GM12878 (cell line): ENCODE measurements around the gene BTBD8. TPM values are rescaled to one million over a fixed set of nuclear protein-coding genes. Genes with fewer than 3 reads are reported as not detected.

Experiments used
- ATAC-seq: fragments of 200-7000 bp; cut with Tn5 transposase; 3 replicates; pipeline ENCODE4 v1.9.1; 2020; ENCODE audit warnings: mild to moderate bottlenecking, moderate library complexity
- BruUV-seq: library from RNA; stranded (reverse); fragments of 400-500 nt; replicated peaks from 2 replicates; lab custom pipeline; 2021; lab: Mats Ljungman, UMichigan
- CTCF ChIA-PET: fragments of 300-600 bp; sonication (Branson Sonifier 250); formaldehyde crosslinking; extraction: SDS; loops from one replicate; lab custom pipeline; 2021; ENCODE audit warnings: inconsistent platforms; lab: Yijun Ruan, JAX
- POLR2A ChIA-PET: fragments of 350-600 bp; formaldehyde crosslinking; extraction: SDS; loops from one replicate; lab custom pipeline; 2021; ENCODE audit warnings: inconsistent platforms; lab: Charles Lee
- RAD21 ChIA-PET: fragments of 300-600 bp; sonication (Branson Sonifier 250); formaldehyde crosslinking; loops from one replicate; lab custom pipeline; 2023; ENCODE audit warnings: antibody characterized with exemption; ENCODE audit not compliant: unreplicated experiment; lab: Charles Lee
- SMC1A ChIA-PET: fragments of 300-600 bp; sonication (Branson Sonifier 250); formaldehyde crosslinking; loops from one replicate; lab custom pipeline; 2023; ENCODE audit not compliant: unreplicated experiment, uncharacterized antibody; lab: Charles Lee
- DNase-seq: peaks from one replicate; pipeline ENCODE4 v3.0.0-alpha.2; 2011; ENCODE audit warnings: low read depth, low spot score
- FAIRE-seq: peaks from 3 replicates; lab custom pipeline; 2011; peaks lifted over from hg19 to GRCh38; lab: Jason Lieb, UNC
- H2AFZ ChIP-seq: 2 replicates; pipeline ENCODE4 v1.6.0; 2011; ENCODE audit warnings: low read depth, low read length, control low read depth; ENCODE audit not compliant: control insufficient read depth
- H3K27ac ChIP-seq: 2 replicates; pipeline ENCODE4 v1.5.1; 2011; ENCODE audit warnings: control low read depth; ENCODE audit not compliant: control insufficient read depth, insufficient read depth
- H3K27me3 ChIP-seq, 2 experiments: replicated peaks in 1 of 2; 2 replicates each; pipeline versions ENCODE4 v1.6.0 to v1.6.1; 2011; ENCODE audit warnings: low read length in 1 of 2; ENCODE audit not compliant: control insufficient read depth in 2 of 2, insufficient read depth in 2 of 2
- H3K36me3 ChIP-seq, 2 experiments: 2 replicates each; pipeline ENCODE4 v1.5.1; 2011; ENCODE audit warnings: low read length in 1 of 2; ENCODE audit not compliant: control insufficient read depth in 2 of 2, insufficient read depth in 2 of 2
- H3K4me1 ChIP-seq: 2 replicates; pipeline ENCODE4 v1.6.1; 2011; ENCODE audit warnings: mild to moderate bottlenecking, low read length, moderate library complexity, mixed read lengths; ENCODE audit not compliant: control insufficient read depth, insufficient read depth
- H3K4me2 ChIP-seq: 2 replicates; pipeline ENCODE4 v1.6.0; 2011; ENCODE audit warnings: control low read depth; ENCODE audit not compliant: control insufficient read depth, insufficient read depth
- H3K4me3 ChIP-seq: fragments of 200-600 bp; sonication (generic); 2 replicates; pipeline ENCODE4 v1.5.1; 2016
- H3K79me2 ChIP-seq: 2 replicates; pipeline ENCODE4 v1.6.0; 2011; ENCODE audit warnings: low read length; ENCODE audit not compliant: control insufficient read depth, insufficient read depth
- H3K9ac ChIP-seq: 2 replicates; pipeline ENCODE4 v1.8.0; 2011; ENCODE audit warnings: low read length, control low read depth, mixed read lengths; ENCODE audit not compliant: control insufficient read depth, insufficient read depth
- H3K9me3 ChIP-seq: replicated peaks from 3 replicates; pipeline ENCODE4 v1.5.1; 2011; ENCODE audit warnings: mild to moderate bottlenecking, low read length; ENCODE audit not compliant: control insufficient read depth, insufficient read depth
- H4K20me1 ChIP-seq: 2 replicates; pipeline ENCODE4 v1.6.0; 2011; ENCODE audit not compliant: control insufficient read depth, insufficient read depth
- BCL11A ChIP-seq: IDR thresholded peaks from 2 replicates; pipeline ENCODE4 v1.6.1; 2011; ENCODE audit warnings: low read depth, low read length
- CHD1 ChIP-seq: IDR thresholded peaks from 2 replicates; pipeline ENCODE4 v1.6.1; 2012; ENCODE audit warnings: low read depth, low read length, improper control_type of control experiment
- ELK1 ChIP-seq: IDR thresholded peaks from 2 replicates; pipeline ENCODE4 v1.6.1; 2012; ENCODE audit warnings: low read depth, low read length, improper control_type of control experiment
- IRF3 ChIP-seq: fragments of 450-650 bp; IDR thresholded peaks from 2 replicates; pipeline ENCODE4 v1.6.1; 2014; ENCODE audit warnings: mild to moderate bottlenecking
- KDM1A ChIP-seq: fragments of 200-600 bp; sonication (generic); IDR thresholded peaks from 2 replicates; pipeline ENCODE4 v1.6.1; 2016; ENCODE audit warnings: borderline replicate concordance
- MTA2 ChIP-seq: fragments of 450-650 bp; IDR thresholded peaks from 2 replicates; pipeline ENCODE4 v1.6.1; 2016; ENCODE audit warnings: low read depth, mild to moderate bottlenecking, moderate library complexity
- NFYB ChIP-seq: IDR thresholded peaks from 2 replicates; pipeline ENCODE4 v1.6.1; 2011; ENCODE audit warnings: low read depth, mild to moderate bottlenecking, low read length, improper control_type of control experiment, moderate library complexity; ENCODE audit not compliant: insufficient read depth
- NRF1 ChIP-seq: conservative IDR thresholded peaks from 2 replicates; pipeline ENCODE4 v1.6.1; 2011; ENCODE audit warnings: mild to moderate bottlenecking, low read depth, low read length, improper control_type of control experiment
- SIN3A ChIP-seq: IDR thresholded peaks from 2 replicates; pipeline ENCODE4 v1.6.1; 2012; ENCODE audit warnings: low read depth, low read length, improper control_type of control experiment
- SREBF1 ChIP-seq: IDR thresholded peaks from 2 replicates; pipeline ENCODE4 v1.6.1; 2012; ENCODE audit warnings: mild to moderate bottlenecking, low read length
- TBL1XR1 ChIP-seq: IDR thresholded peaks from 2 replicates; pipeline ENCODE4 v1.6.1; 2012; ENCODE audit warnings: low read depth, low read length, improper control_type of control experiment
- WGBS: methylation state at CpG from one replicate; pipeline ENCODE4 v1.1.6; 2016; ENCODE audit warnings: low lambda C conversion rate; ENCODE audit not compliant: insufficient replicate concordance, insufficient coverage; ENCODE audit errors: missing lambda C conversion rate; 5-methylcytosine and 5-hydroxymethylcytosine counted together
- in situ Hi-C: fragments of 300-500 bp; cut with MboI; formaldehyde crosslinking; loops from 9 replicates; pipeline ENCODE4 v1.14.3; 2018; ENCODE audit warnings: mixed read lengths
- intact Hi-C: fragments of 100-400 bp; cut with micrococcal nuclease; formaldehyde crosslinking; loops from one replicate; pipeline ENCODE4 v1.14.2; 2022; ENCODE audit not compliant: unreplicated experiment
- polyA plus RNA-seq, 11 experiments: library from polyadenylated mRNA; depleted of rRNA in 4 of 11; unstranded in 6 of 11; stranded (reverse) in 5 of 11; fragments of >200 nt; fragmentation: Nextera tagmentation in 4 of 11; fragmentation: Illumina TruSeq in 1 of 11; extraction: Ambion mirVana in 4 of 11; extraction: Trizol in 1 of 11; gene quantifications; 1 replicate in 1 of 11; 2 replicates in 10 of 11; pipeline versions ENCODE4 v1.2.1 to v1.2.3, GENCODE V29; 2011 to 2016; ENCODE audit warnings: inconsistent platforms in 2 of 11, missing spikeins in 2 of 11, low read depth in 1 of 11
- total RNA-seq, 4 experiments: library from RNA; depleted of rRNA in 3 of 4; stranded (reverse); fragments of >200 nt in 3 of 4; fragmentation: Illumina TruSeq in 1 of 4; extraction: Trizol in 1 of 4; gene quantifications; 2 replicates each; pipeline versions ENCODE4 v1.2.1 to v1.2.3, GENCODE V29; 2013 to 2021
- TF ChIP-seq, protein P1 (sequence below): fragments of 450-650 bp; IDR thresholded peaks from 2 replicates; pipeline ENCODE4 v1.6.1; 2017; ENCODE audit warnings: antibody characterized with exemption, mild to moderate bottlenecking, moderate library complexity

Gene BTBD8
- total and polyA plus RNA-seq, 10 of the 15 experiments (the other 5 are each of a cell fraction or from before 2014, with no cell fraction given), result 0.07 to 0.32 (median 0.19) TPM; not detected in 1

GRCh38 chr1:92079441-92079840 lies 704 bp upstream of the BTBD8 start:
- SMC1A ChIA-PET, result no interaction called here
- Histone ChIP-seq H4K20me1 (no peaks in the 10 kb centered on the region), H3K27ac (no peak overlapping the region), H2AFZ (no peak overlapping the region; the same call in 1 of the 2 replicates), H3K4me2 (no peak overlapping the region), H3K36me3 (no peaks in the 10 kb centered on the region), H3K9me3 (no peaks in the 10 kb centered on the region; the same call in 2 of the 3 replicates), H3K4me3 (no peak overlapping the region), H3K4me1 (no peaks in the 10 kb centered on the region), H3K9ac (no peak overlapping the region), H3K27me3 (no peaks in the 10 kb centered on the region), H3K79me2 (no peaks in the 10 kb centered on the region)
- intact Hi-C loops, result no loop called here
- no TSS peak for BruUV-seq
- ATAC-seq (no peak), FAIRE-seq (no peak), DNase-seq (no peak)
- POLR2A ChIA-PET, result no interaction called here
- CTCF ChIA-PET, result no interaction called here
- TF ChIP-seq MTA2, result no peak
- no peak for TF ChIP-seq ELK1
- TF ChIP-seq NRF1, result no peak
- TF ChIP-seq CHD1, result no peak
- TF ChIP-seq TBL1XR1, result no peak
- TF ChIP-seq, protein P1, sequence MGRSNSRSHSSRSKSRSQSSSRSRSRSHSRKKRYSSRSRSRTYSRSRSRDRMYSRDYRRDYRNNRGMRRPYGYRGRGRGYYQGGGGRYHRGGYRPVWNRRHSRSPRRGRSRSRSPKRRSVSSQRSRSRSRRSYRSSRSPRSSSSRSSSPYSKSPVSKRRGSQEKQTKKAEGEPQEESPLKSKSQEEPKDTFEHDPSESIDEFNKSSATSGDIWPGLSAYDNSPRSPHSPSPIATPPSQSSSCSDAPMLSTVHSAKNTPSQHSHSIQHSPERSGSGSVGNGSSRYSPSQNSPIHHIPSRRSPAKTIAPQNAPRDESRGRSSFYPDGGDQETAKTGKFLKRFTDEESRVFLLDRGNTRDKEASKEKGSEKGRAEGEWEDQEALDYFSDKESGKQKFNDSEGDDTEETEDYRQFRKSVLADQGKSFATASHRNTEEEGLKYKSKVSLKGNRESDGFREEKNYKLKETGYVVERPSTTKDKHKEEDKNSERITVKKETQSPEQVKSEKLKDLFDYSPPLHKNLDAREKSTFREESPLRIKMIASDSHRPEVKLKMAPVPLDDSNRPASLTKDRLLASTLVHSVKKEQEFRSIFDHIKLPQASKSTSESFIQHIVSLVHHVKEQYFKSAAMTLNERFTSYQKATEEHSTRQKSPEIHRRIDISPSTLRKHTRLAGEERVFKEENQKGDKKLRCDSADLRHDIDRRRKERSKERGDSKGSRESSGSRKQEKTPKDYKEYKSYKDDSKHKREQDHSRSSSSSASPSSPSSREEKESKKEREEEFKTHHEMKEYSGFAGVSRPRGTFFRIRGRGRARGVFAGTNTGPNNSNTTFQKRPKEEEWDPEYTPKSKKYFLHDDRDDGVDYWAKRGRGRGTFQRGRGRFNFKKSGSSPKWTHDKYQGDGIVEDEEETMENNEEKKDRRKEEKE, result no peak
- no peak for TF ChIP-seq SREBF1
- no peak for TF ChIP-seq NFYB
- TF ChIP-seq IRF3, result no peak
- TF ChIP-seq KDM1A, result no peak
- no peak for TF ChIP-seq BCL11A
- TF ChIP-seq SIN3A, result no peak
- in situ Hi-C loops, result no loop called here
- RAD21 ChIA-PET, result interaction anchor here (0.5 kb wide), 1 partner anchor 125 kb away, joined by 3 read pairs; no protein-coding TSS in a partner anchor
- WGBS, result 87% methylated on average over 7 of the region's 7 CpGs
